Ectodermal cell (in vitro differentiated cells): Measurements from ENCODE around the gene KCNK7. TPM values are rescaled to one million over a fixed set of nuclear protein-coding genes. Genes with fewer than 3 reads are reported as not detected.
"Not testable (repeated sequence)": the region's sequence is repeated elsewhere in the genome, so short reads cannot be mapped to it uniquely, and the experiment has no call there.

ENCODE experiments used
- H3K27ac ChIP-seq: 2 replicates; pipeline ENCODE4 v1.7.0; 2013; ENCODE audit warnings: mild to moderate bottlenecking, low read depth, low read length; ENCODE audit not compliant: insufficient read depth, poor library complexity, severe bottlenecking
- H3K27me3 ChIP-seq: 2 replicates; pipeline ENCODE4 v1.7.0; 2013; ENCODE audit warnings: mild to moderate bottlenecking, low read length; ENCODE audit not compliant: insufficient read depth, control insufficient read depth, poor library complexity, severe bottlenecking
- H3K36me3 ChIP-seq: one replicate; pipeline ENCODE4 v1.7.0; 2013; ENCODE audit warnings: low read length; ENCODE audit not compliant: control insufficient read depth, insufficient read depth
- H3K4me1 ChIP-seq: one replicate; pipeline ENCODE4 v1.7.0; 2013; ENCODE audit warnings: low read length; ENCODE audit not compliant: control insufficient read depth, insufficient read depth
- H3K4me3 ChIP-seq: 2 replicates; pipeline ENCODE4 v1.7.0; 2013; ENCODE audit warnings: low read depth, low read length, control low read depth; ENCODE audit not compliant: insufficient read depth
- H3K9me3 ChIP-seq: 2 replicates; pipeline ENCODE4 v1.7.0; 2013; ENCODE audit warnings: mild to moderate bottlenecking, low read length, moderate library complexity; ENCODE audit not compliant: control insufficient read depth
- WGBS, 2 experiments: methylation state at CpG; one replicate each; pipeline ENCODE4 v1.1.7; 2013; ENCODE audit warnings: missing lambda C conversion rate in 2 of 2; 5-methylcytosine and 5-hydroxymethylcytosine counted together
- polyA plus RNA-seq, 4 experiments: library from polyadenylated mRNA; stranded (reverse); fragments of 50-300 nt; gene quantifications; one replicate each; pipeline ENCODE4 v1.2.3, GENCODE V29; 2013

Gene KCNK7
- not detected for polyA plus RNA-seq (2013, experiment 1 of 4)
- polyA plus RNA-seq (2013, experiment 2 of 4), result 0.30 TPM
- 0.27 TPM for polyA plus RNA-seq (2013, experiment 3 of 4)
- polyA plus RNA-seq (2013, experiment 4 of 4), result 0.16 TPM

- no peaks in the 10 kb centered on the region for H3K9me3 ChIP-seq
- H3K27me3 ChIP-seq, result peaks cover 36% of the 10 kb centered on the region
- no peak within 1 kb of the TSS for H3K4me3 ChIP-seq
- H3K4me1 ChIP-seq, result peaks cover 4% of the 10 kb centered on the region
- 77 to 85% methylated on average over 12 of the region's 12 CpGs for WGBS, 2 experiments
- no peak within 1 kb of the TSS for H3K27ac ChIP-seq
- peaks cover 11% of the 10 kb centered on the region for H3K36me3 ChIP-seq
Observed at GRCh38 chr11:65595543-65596281, at the start of gene KCNK7. TSS of gene KCNK7 (minus strand) at chr11:65595800. CDS start at chr11:65595772, 28 bp downstream.

GRCh38 chr11:65644837-65645236 is 49.2 kb upstream of the KCNK7 start:
- H3K9me3 ChIP-seq, result no peaks in the 10 kb centered on the region
- WGBS, 2 experiments, result 92 to 94% methylated on average over 11 of the region's 11 CpGs
- no peaks in the 10 kb centered on the region for H3K36me3 ChIP-seq

GRCh38 chr11:65643971-65644370 is 48.4 kb upstream of the KCNK7 start:
- H3K27ac ChIP-seq, result no peak overlapping the region
- H3K4me3 ChIP-seq, result no peak overlapping the region
- H3K9me3 ChIP-seq, result no peaks in the 10 kb centered on the region
- H3K27me3 ChIP-seq, result peaks cover 4% of the 10 kb centered on the region
- 60 to 64% methylated on average over 6 of the region's 6 CpGs for WGBS, 2 experiments
- no peaks in the 10 kb centered on the region for H3K36me3 ChIP-seq
- no peaks in the 10 kb centered on the region for H3K4me1 ChIP-seq

More at GRCh38 chr11:65644837-65645236, 49.2 kb upstream of the KCNK7 start:
- H3K27ac ChIP-seq, result no peak overlapping the region
- H3K4me1 ChIP-seq, result no peaks in the 10 kb centered on the region
- H3K27me3 ChIP-seq, result peaks cover 4% of the 10 kb centered on the region
- no peak overlapping the region for H3K4me3 ChIP-seq

- WGBS, 2 experiments, result 90 to 91% methylated on average over 49 of the region's 49 CpGs
- H3K27ac ChIP-seq, result no peak overlapping the region
- H3K4me3 ChIP-seq, result no peak overlapping the region
- H3K9me3 ChIP-seq, result no peaks in the 10 kb centered on the region
- peaks cover 12% of the 10 kb centered on the region for H3K4me1 ChIP-seq
- no peaks in the 10 kb centered on the region for H3K27me3 ChIP-seq
- no peaks in the 10 kb centered on the region for H3K36me3 ChIP-seq
Observed at GRCh38 chr11:65642014-65642671, 46.5 kb upstream of the KCNK7 start.

- 94 to 95% methylated on average over 16 of the region's 16 CpGs for WGBS, 2 experiments
- H3K4me1 ChIP-seq, result peaks cover 16% of the 10 kb centered on the region
- peaks cover 3% of the 10 kb centered on the region for H3K36me3 ChIP-seq
- H3K4me3 ChIP-seq, result no peak overlapping the region
- H3K9me3 ChIP-seq, result no peaks in the 10 kb centered on the region
- no peak overlapping the region for H3K27ac ChIP-seq
- H3K27me3 ChIP-seq, result no peaks in the 10 kb centered on the region
Observed at GRCh38 chr11:65641297-65642013, 45.9 kb upstream of the KCNK7 start.

GRCh38 chr11:65640483-65641296 is 45.1 kb upstream of the KCNK7 start:
- H3K4me3 ChIP-seq, result no peak overlapping the region
- H3K4me1 ChIP-seq, result peaks cover 16% of the 10 kb centered on the region
- peaks cover 6% of the 10 kb centered on the region for H3K36me3 ChIP-seq
- H3K27me3 ChIP-seq, result no peaks in the 10 kb centered on the region
- H3K9me3 ChIP-seq, result no peaks in the 10 kb centered on the region
- 95 to 97% methylated on average over 35 of the region's 35 CpGs for WGBS, 2 experiments
- H3K27ac ChIP-seq, result no peak overlapping the region

- H3K4me3 ChIP-seq, result no peak overlapping the region
- no peak overlapping the region for H3K27ac ChIP-seq
- no peaks in the 10 kb centered on the region for H3K27me3 ChIP-seq
- H3K4me1 ChIP-seq, result peaks cover 16% of the 10 kb centered on the region
- H3K36me3 ChIP-seq, result peaks cover 12% of the 10 kb centered on the region
- 93 to 96% methylated on average over 8 of the region's 8 CpGs for WGBS, 2 experiments
- no peaks in the 10 kb centered on the region for H3K9me3 ChIP-seq
Observed at GRCh38 chr11:65639623-65640482, 44.3 kb upstream of the KCNK7 start.

GRCh38 chr11:65639228-65639597 is 43.6 kb upstream of the KCNK7 start:
- not testable (repeated sequence) for H3K27me3 ChIP-seq, H3K27ac ChIP-seq, H3K4me3 ChIP-seq, H3K9me3 ChIP-seq
- H3K36me3 ChIP-seq, result peaks cover 12% of the 10 kb centered on the region
- peaks cover 16% of the 10 kb centered on the region for H3K4me1 ChIP-seq
- 93 to 96% methylated on average over 9 of the region's 9 CpGs for WGBS, 2 experiments

- H3K4me1 ChIP-seq, result peaks cover 16% of the 10 kb centered on the region
- peak within 1 kb of the TSS; percentile 57 for H3K4me3 ChIP-seq
- no peaks in the 10 kb centered on the region for H3K9me3 ChIP-seq
- no peaks in the 10 kb centered on the region for H3K27me3 ChIP-seq
- H3K27ac ChIP-seq, result peak within 1 kb of the TSS; percentile 73
- H3K36me3 ChIP-seq, result peaks cover 17% of the 10 kb centered on the region
- WGBS, 2 experiments, result 4% methylated on average over 46 of the region's 46 CpGs
Observed at GRCh38 chr11:65637794-65638419, 42.3 kb upstream of the KCNK7 start, which contains the start of gene SIPA1. TSS of gene SIPA1 (plus strand) at chr11:65638101. CDS start at chr11:65640922, 2,821 bp downstream.
